ENCODE measurements around the gene FOXO1.

GRCh38 chr13:40519637-40520036 lies 146.8 kb downstream of the FOXO1 start:
- TF ChIP-seq CTCF (conservative IDR thresholded peaks at IDR 0.05) (no peak), EZH2 (IDR thresholded peaks at IDR 0.05; ENCODE audit: low read depth) (no peak)
